Pancreas (tissue), 10 donors: ENCODE results near the gene UBQLN3. TPM values are rescaled to one million over a fixed set of nuclear protein-coding genes. Genes with fewer than 3 reads are reported as not detected.

Source experiments
- ATAC-seq, 4 donors: fragments of 200-7000 bp; cut with Tn5 transposase; one replicate each; pipeline versions ENCODE4 v1.8.0 to v1.9.1; 2020; ENCODE audit warnings: mild to moderate bottlenecking in 4 of 4, moderate library complexity in 4 of 4
- DNase-seq, 6 donors: peaks; one replicate each; pipeline ENCODE4 v3.0.0-alpha.2; 2020
- FAIRE-seq: peaks from 2 replicates; lab custom pipeline; 2012; peaks lifted over from hg19 to GRCh38; lab: Jason Lieb, UNC
- H3K27ac ChIP-seq, 4 donors: fragments of 200-600 bp; sonication (generic); 1 replicate in 3 of 4; 2 replicates in 1 of 4; pipeline versions ENCODE4 v1.5.0 to v1.8.0; 2020
- H3K27me3 ChIP-seq, 4 donors: fragments of 200-600 bp; one replicate each; pipeline ENCODE4 v1.8.0; 2021
- H3K36me3 ChIP-seq, 3 donors: fragments of 200-600 bp; sonication (generic) in 1 of 3; one replicate each; pipeline versions ENCODE4 v1.5.0 to v1.8.0; 2020 to 2021
- H3K4me1 ChIP-seq, 3 donors: fragments of 200-600 bp; one replicate each; pipeline ENCODE4 v1.8.0; 2021
- H3K4me3 ChIP-seq, 4 donors: fragments of 200-600 bp; sonication (generic) in 2 of 4; one replicate each; pipeline versions ENCODE4 v1.5.0 to v1.8.0; 2020 to 2021
- H3K9me3 ChIP-seq, 4 donors: fragments of 200-600 bp; one replicate each; pipeline ENCODE4 v1.8.0; 2021
- CTCF ChIP-seq, 4 donors: fragments of 200-600 bp; sonication (generic) in 3 of 4; IDR thresholded peaks; one replicate each; pipeline versions ENCODE4 v1.5.0 to v1.8.0; 2021; ENCODE audit warnings: antibody characterized with exemption in 4 of 4
- WGBS, 2 donors: extraction: QIAGEN DNeasy Blood & Tissue Kit; methylation state at CpG; one replicate each; pipeline ENCODE4 v1.1.7; 2013; 5-methylcytosine and 5-hydroxymethylcytosine counted together
- intact Hi-C, 3 donors: fragments of 100-400 bp; cut with DNase I; formaldehyde crosslinking; loops; one replicate each; pipeline versions ENCODE4 v1.11.1 to v1.14.2; 2022
- polyA plus RNA-seq, 2 donors: library from polyadenylated mRNA; stranded (reverse); fragments of 200-250 nt; gene quantifications; one replicate each; pipeline ENCODE4 v1.2.3, GENCODE V29; 2013
- total RNA-seq, 6 donors: library from RNA; stranded (reverse); fragmentation: NEBNext Ultra II Directional in 4 of 6; extraction: Animal tissue kit (Norgen Biotek cat#: 25700) in 4 of 6; gene quantifications; one replicate each; pipeline versions ENCODE4 v1.2.1 to v1.2.4, GENCODE V29; 2021 to 2023
- donor health status: healthy with polysubstance abuse.
- donor health status: DM: no; HTN: no; CAD: no; lungs with moderate emphysema.
- donor health status: DM: no; HTN: no; CAD: no.
- donor health status: control.
- donor health status: control.
- donor health status: Bipolar disorder and iron deficiency.
- donor health status: DM: yes; HTN: yes; CAD: no.
- donor health status: DM: no; HTN: no; CAD: no.
- donor health status: DM: no; HTN: no; CAD: no.
- donor health status: DM: yes; HTN: yes; CAD: no.

The UBQLN3 gene
- total and polyA plus RNA-seq, 8 donors, result 0.18 to 0.31 (median 0.22) TPM; not detected in 5

DNA sequence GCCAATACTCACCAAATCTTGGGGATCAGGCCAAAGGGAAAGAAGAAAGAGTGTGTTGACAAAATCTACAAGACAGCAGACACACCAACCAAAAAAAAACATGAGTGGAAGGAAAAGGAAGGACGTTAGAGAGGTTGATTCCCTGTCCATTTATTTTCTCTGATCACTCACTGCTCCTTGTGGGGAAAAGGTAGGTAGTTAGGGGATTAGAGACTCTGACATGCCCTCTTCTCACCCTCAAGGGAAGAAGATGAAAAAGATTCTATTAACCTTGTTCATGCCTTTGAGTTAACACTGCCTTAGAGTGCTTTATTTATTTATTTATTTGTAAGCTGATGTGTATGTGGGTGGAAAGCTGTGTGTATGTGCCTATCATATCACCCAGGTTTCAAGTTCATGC, 38.7 kb upstream of the UBQLN3 start, which contains the start of gene OR52H1:
Gene OR52H1 (minus strand): TSS at position 101 of the 400 bp plus-strand sequence. CDS start 3,035 bp downstream, outside the sequence.
- no peak for DNase-seq
- H3K27me3 ChIP-seq, result no peaks in the 10 kb centered on the region
- ATAC-seq, result no peak
- H3K9me3 ChIP-seq, result no peaks in the 10 kb centered on the region
- no peaks in the 10 kb centered on the region for H3K36me3 ChIP-seq
- FAIRE-seq, result no peak
- no peak for TF ChIP-seq CTCF (IDR thresholded peaks at IDR 0.05)
- WGBS, 2 donors, result 50 to 53% methylated on average over 1 of the region's 1 CpG
- H3K27ac ChIP-seq, result no peak within 1 kb of the TSS
- H3K4me3 ChIP-seq, result no peak within 1 kb of the TSS
- no peaks in the 10 kb centered on the region for H3K4me1 ChIP-seq
- intact Hi-C loops, result no loop called here

- WGBS, 2 donors, result 90 to 97% methylated on average over 1 of the region's 1 CpG
- Histone ChIP-seq H3K36me3 (no peaks in the 10 kb centered on the region), H3K4me3 (no peak overlapping the region), H3K27me3 (no peaks in the 10 kb centered on the region), H3K27ac (no peak overlapping the region), H3K9me3 (no peaks in the 10 kb centered on the region), H3K4me1 (no peaks in the 10 kb centered on the region)
- no peak for TF ChIP-seq CTCF (IDR thresholded peaks at IDR 0.05)
- intact Hi-C loops, result no loop called here
- FAIRE-seq (no peak), DNase-seq (no peak), ATAC-seq (no peak)
Measured at GRCh38 chr11:5547982-5548381, 38.2 kb upstream of the UBQLN3 start.

DNA sequence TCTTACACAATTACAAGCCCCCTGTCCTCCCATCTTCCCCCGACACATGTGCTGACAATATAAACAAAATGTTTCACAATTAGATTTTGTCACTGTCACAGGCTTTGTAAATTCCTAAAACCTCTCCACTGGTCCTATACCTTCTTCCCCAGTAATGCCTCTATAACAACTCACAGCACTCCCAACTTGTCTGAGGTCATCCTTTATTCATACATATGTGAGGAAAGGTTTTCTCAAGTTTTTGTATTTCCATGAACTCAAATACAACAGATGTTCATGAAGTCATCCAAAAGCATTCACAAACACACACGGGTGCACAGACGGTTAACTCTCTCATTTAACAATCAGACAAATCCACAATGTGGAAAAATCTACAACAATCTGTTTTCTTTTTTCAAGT, 36.7 kb upstream of the UBQLN3 start:
- TF ChIP-seq CTCF (IDR thresholded peaks at IDR 0.05), result no peak
- Histone ChIP-seq H3K4me1 (no peaks in the 10 kb centered on the region), H3K27ac (no peak overlapping the region), H3K9me3 (no peaks in the 10 kb centered on the region), H3K36me3 (no peaks in the 10 kb centered on the region), H3K27me3 (no peaks in the 10 kb centered on the region), H3K4me3 (no peak overlapping the region)
- DNase-seq, result no peak
- ATAC-seq, result no peak
- intact Hi-C loops, result no loop called here
- WGBS, 2 donors, result 56 to 66% methylated on average over 3 of the region's 3 CpGs
- no peak for FAIRE-seq

GRCh38 chr11:5541427-5541826, 31.7 kb upstream of the UBQLN3 start:
- Histone ChIP-seq H3K4me3 (no peak overlapping the region), H3K9me3 (no peaks in the 10 kb centered on the region), H3K27ac (no peak overlapping the region), H3K36me3 (no peaks in the 10 kb centered on the region), H3K27me3 (no peaks in the 10 kb centered on the region), H3K4me1 (no peaks in the 10 kb centered on the region)
- no peak for TF ChIP-seq CTCF (IDR thresholded peaks at IDR 0.05)
- intact Hi-C loops, result no loop called here
- ATAC-seq (no peak), DNase-seq (no peak), FAIRE-seq (no peak)
- WGBS, 2 donors, result 16 to 22% methylated on average over 1 of the region's 1 CpG

DNA sequence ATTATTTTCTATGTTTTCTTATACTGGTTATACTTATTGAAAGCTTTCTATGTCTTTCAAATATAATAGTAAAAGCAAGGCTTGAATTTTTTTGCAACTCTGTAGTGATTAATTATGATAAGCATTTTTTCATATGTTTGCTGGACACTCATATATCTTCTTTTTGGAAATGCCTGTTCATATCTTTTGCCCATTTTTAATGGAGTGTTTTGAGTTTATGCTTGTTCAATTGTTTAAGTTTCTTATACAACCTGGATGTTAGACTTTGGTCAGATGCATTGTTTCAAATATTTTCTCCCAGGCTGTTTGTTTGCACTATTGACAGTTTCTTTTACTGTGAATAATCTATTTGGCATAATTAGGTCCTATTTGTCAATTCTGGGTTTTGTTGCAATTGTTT, 26.7 kb upstream of the UBQLN3 start:
- no peak overlapping the region for H3K4me3 ChIP-seq
- intact Hi-C loops, result no loop called here
- ATAC-seq, result no peak
- H3K36me3 ChIP-seq, result no peaks in the 10 kb centered on the region
- no peak for TF ChIP-seq CTCF (IDR thresholded peaks at IDR 0.05)
- H3K9me3 ChIP-seq, result no peaks in the 10 kb centered on the region
- no peak overlapping the region for H3K27ac ChIP-seq
- no peaks in the 10 kb centered on the region for H3K27me3 ChIP-seq
- DNase-seq, result no peak
- H3K4me1 ChIP-seq, result no peaks in the 10 kb centered on the region
- FAIRE-seq, result no peak
